ENCODE results near the gene UQCRC1. TPM values are rescaled to one million over a fixed set of nuclear protein-coding genes. Genes with fewer than 3 reads are reported as not detected.

UQCRC1 gene
- total RNA-seq, 1 donor from 2014 or later: 190 TPM

DNA sequence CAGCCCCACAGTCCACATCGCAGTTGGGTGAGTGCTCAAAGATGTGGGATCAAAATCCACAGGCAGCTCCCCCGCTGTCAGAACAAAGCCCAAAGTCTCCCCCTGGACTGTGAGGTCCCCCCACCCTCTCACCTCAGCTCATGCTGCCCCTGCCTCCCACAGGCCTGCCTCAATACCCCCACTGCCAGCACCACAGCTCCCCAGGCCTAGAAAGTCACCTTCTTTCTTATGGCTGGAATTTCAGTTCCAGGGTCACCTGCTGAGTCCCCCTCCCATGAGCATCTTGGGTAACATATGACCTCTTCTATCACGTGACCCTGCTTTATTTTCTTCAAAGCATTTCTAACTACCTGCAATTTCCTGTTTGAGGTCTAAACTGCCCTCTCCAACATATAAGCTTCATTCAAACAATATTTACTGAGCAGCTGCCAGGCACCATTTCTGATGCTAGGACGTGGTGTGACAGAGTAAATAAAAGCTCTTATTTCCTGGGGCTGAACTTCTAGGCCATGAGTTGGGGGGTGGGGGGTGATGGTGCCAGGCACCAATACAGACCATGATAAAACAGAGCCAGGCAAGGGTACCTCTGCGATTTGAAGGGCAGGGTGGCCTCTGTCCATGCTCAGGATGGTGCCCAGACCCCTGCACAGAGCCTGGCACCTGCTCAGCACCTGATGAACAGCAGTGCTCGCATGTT, 14.6 kb upstream of the UQCRC1 start:
- H3K4me3 Mint-ChIP-seq (ENCODE audit: unreplicated experiment): no peak overlapping the region
- Histone ChIP-seq H3K9ac (ENCODE audit: low read length) (no peak overlapping the region), H3K4me2 (ENCODE audit: low read length) (no peak overlapping the region), H3K36me3 (ENCODE audit: insufficient read depth, low read length) (peaks cover 2% of the 10 kb centered on the region), H3K9me3 (ENCODE audit: insufficient read depth, low read depth, low read length) (no peaks in the 10 kb centered on the region), H3K4me3 (ENCODE audit: insufficient read depth, low read depth, low read length) (no peak overlapping the region), H3K27me3 (ENCODE audit: insufficient read depth, low read length) (no peaks in the 10 kb centered on the region), H3K4me1 (ENCODE audit: insufficient read depth, low read length) (no peaks in the 10 kb centered on the region), H2AFZ (ENCODE audit: low read depth, low read length) (no peak overlapping the region), H3K79me2 (ENCODE audit: insufficient read depth, low read length) (no peaks in the 10 kb centered on the region), H4K20me1 (ENCODE audit: insufficient read depth, low read length) (no peaks in the 10 kb centered on the region), H3K27ac (ENCODE audit: low read depth, low read length) (no peak overlapping the region)
- peaks cover 42% of the 10 kb centered on the region for H3K36me3 Mint-ChIP-seq (ENCODE audit: low read depth, unreplicated experiment)
- H3K4me1 Mint-ChIP-seq (ENCODE audit: low read depth, unreplicated experiment): no peaks in the 10 kb centered on the region
- no peak for TF ChIP-seq CTCF (IDR thresholded peaks at IDR 0.05; ENCODE audit: insufficient read depth, low read depth, low read length)
- no peak for TF ChIP-seq EZH2 (IDR thresholded peaks at IDR 0.05; ENCODE audit: insufficient read depth, low read length)
- peak overlapping the region; percentile 9 for H3K27ac Mint-ChIP-seq (ENCODE audit: unreplicated experiment)
- no peaks in the 10 kb centered on the region for H3K9me3 Mint-ChIP-seq (ENCODE audit: unreplicated experiment)
- DNase-seq (ENCODE audit: low read depth) (no peak), FAIRE-seq (no peak)
- no peaks in the 10 kb centered on the region for H3K27me3 Mint-ChIP-seq (ENCODE audit: low read depth, unreplicated experiment)

DNA sequence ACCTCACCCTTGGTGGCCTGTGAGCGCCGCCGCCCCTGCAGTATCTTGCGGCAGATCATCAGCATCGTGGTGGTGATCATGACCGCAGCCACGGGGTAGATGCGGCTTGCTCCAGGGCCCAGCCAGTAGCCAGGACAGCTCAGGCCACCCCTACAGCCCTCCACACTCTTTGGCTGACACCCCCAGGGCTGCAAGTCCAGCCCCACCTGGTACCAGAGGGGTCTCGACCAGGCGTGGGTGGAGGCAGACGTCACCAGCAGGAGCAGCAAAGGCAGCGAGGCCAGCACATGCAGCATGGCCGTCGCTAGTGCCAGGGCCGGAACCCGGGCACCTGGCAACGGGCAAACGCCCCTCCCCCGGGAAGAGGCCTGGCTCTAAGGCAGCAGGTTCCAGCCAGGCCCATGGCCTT, 12.0 kb upstream of the UQCRC1 start, which contains the start of gene TMEM89:
TSS of gene TMEM89 (minus strand) at position 309 of the 409 bp plus-strand sequence. CDS start at position 296, 13 bp downstream.
- Mint-ChIP-seq H3K9me3 (ENCODE audit: unreplicated experiment) (peaks cover 11% of the 10 kb centered on the region), H3K27ac (ENCODE audit: unreplicated experiment) (no peak within 1 kb of the TSS), H3K27me3 (ENCODE audit: low read depth, unreplicated experiment) (no peaks in the 10 kb centered on the region), H3K36me3 (ENCODE audit: low read depth, unreplicated experiment) (peaks cover 29% of the 10 kb centered on the region), H3K4me3 (ENCODE audit: unreplicated experiment) (no peak within 1 kb of the TSS), H3K4me1 (ENCODE audit: low read depth, unreplicated experiment) (no peaks in the 10 kb centered on the region)
- H3K36me3 ChIP-seq (ENCODE audit: insufficient read depth, low read length): no peaks in the 10 kb centered on the region
- FAIRE-seq: no peak
- TF ChIP-seq CTCF (IDR thresholded peaks at IDR 0.05; ENCODE audit: insufficient read depth, low read depth, low read length) (no peak), EZH2 (IDR thresholded peaks at IDR 0.05; ENCODE audit: insufficient read depth, low read length) (no peak)
- DNase-seq (ENCODE audit: low read depth): no peak
- no peak within 1 kb of the TSS for H3K9ac ChIP-seq (ENCODE audit: low read length)
- no peaks in the 10 kb centered on the region for H3K79me2 ChIP-seq (ENCODE audit: insufficient read depth, low read length)
- H2AFZ ChIP-seq (ENCODE audit: low read depth, low read length): no peak within 1 kb of the TSS
- no peak within 1 kb of the TSS for H3K4me3 ChIP-seq (ENCODE audit: insufficient read depth, low read depth, low read length)
- H3K27ac ChIP-seq (ENCODE audit: low read depth, low read length): no peak within 1 kb of the TSS
- H3K4me2 ChIP-seq (ENCODE audit: low read length): no peak within 1 kb of the TSS
- H3K27me3 ChIP-seq (ENCODE audit: insufficient read depth, low read length): no peaks in the 10 kb centered on the region
- no peaks in the 10 kb centered on the region for H3K4me1 ChIP-seq (ENCODE audit: insufficient read depth, low read length)
- H4K20me1 ChIP-seq (ENCODE audit: insufficient read depth, low read length): no peaks in the 10 kb centered on the region
- H3K9me3 ChIP-seq (ENCODE audit: insufficient read depth, low read depth, low read length): peaks cover 10% of the 10 kb centered on the region

Data from astrocyte (in vitro differentiated cells and primary cell).